ENCODE measurements around the gene SPHK2.

Gene SPHK2

GRCh38 chr19:48629599-48630295 is 10.4 kb downstream of the SPHK2 start:
- Histone ChIP-seq H3K4me1 (ENCODE audit: control insufficient read depth, insufficient read depth, low read length) (peaks cover 9% of the 10 kb centered on the region), H3K9me3 (ENCODE audit: control insufficient read depth, insufficient read depth, low read depth, low read length) (no peaks in the 10 kb centered on the region), H3K36me3 (ENCODE audit: control insufficient read depth in 2 of 2, insufficient read depth in 1 of 2, low read length in 2 of 2) (peaks cover 8 to 52% of the 10 kb centered on the region in 2 experiments; a peak in 2 of 3 replicates), H3K4me3 (ENCODE audit: low read depth, low read length) (no peak overlapping the region), H3K27ac (ENCODE audit: extremely low read depth, low read depth, low read length) (no peak overlapping the region)
- ChIA-PET POLR2A (interaction anchor here (1.0 to 8.1 kb wide), 4 partner anchors 9 to 16 kb away, joined by 4 to 97 read pairs (median 7); partner anchors contain the start of genes FAM83E, RPL18 and SPHK2), CTCF (interaction anchor here (0.6 to 1.2 kb wide), 2 partner anchors 8 to 16 kb away, joined by 3 read pairs; partner anchors contain the start of gene CA11)
- TF ChIP-seq SP3 (tag by site-specific recombination; IDR thresholded peaks at IDR 0.05) = peak; percentile 49; the same call in 1 of the 2 replicates
- TF ChIP-seq KLF1 (tag by site-specific recombination; IDR thresholded peaks at IDR 0.05) = peak; percentile 81
- no peak for TF ChIP-seq ZNF138 (tag by site-specific recombination; IDR thresholded peaks at IDR 0.05; ENCODE audit: borderline replicate concordance)
- TF ChIP-seq KLF9 (tag by site-specific recombination; IDR thresholded peaks at IDR 0.05; ENCODE audit: low read depth) = peak; percentile 40
- TF ChIP-seq GFI1B (tag by site-specific recombination; IDR thresholded peaks at IDR 0.05) = no peak
- TF ChIP-seq ZNF280D (tag by site-specific recombination; IDR thresholded peaks at IDR 0.05) = no peak
- TF ChIP-seq SP2 (tag by site-specific recombination; IDR thresholded peaks at IDR 0.05) = peak; percentile 30; the same call in 1 of the 2 replicates

GRCh38 chr19:48630296-48631063 is 11.2 kb downstream of the SPHK2 start:
- Histone ChIP-seq H3K4me3 (ENCODE audit: low read depth, low read length) (no peak overlapping the region), H3K36me3 (ENCODE audit: control insufficient read depth in 2 of 2, insufficient read depth in 1 of 2, low read length in 2 of 2) (peaks cover 8 to 52% of the 10 kb centered on the region in 2 experiments; a peak in 2 of 3 replicates), H3K9me3 (ENCODE audit: control insufficient read depth, insufficient read depth, low read depth, low read length) (no peaks in the 10 kb centered on the region), H3K27ac (ENCODE audit: extremely low read depth, low read depth, low read length) (no peak overlapping the region), H3K4me1 (ENCODE audit: control insufficient read depth, insufficient read depth, low read length) (peaks cover 14% of the 10 kb centered on the region)
- ChIA-PET POLR2A (interaction anchor here (1.0 to 8.1 kb wide), 5 partner anchors 9 to 21 kb away, joined by 3 to 97 read pairs (median 4); partner anchors contain the start of genes FAM83E, RPL18 and SPHK2), CTCF (interaction anchor here (0.5 to 0.6 kb wide), 2 partner anchors 7 to 22 kb away, joined by 3 read pairs; no protein-coding TSS in a partner anchor)
- TF ChIP-seq ZNF184 (tag by site-specific recombination; IDR thresholded peaks at IDR 0.05) (no peak), REPIN1 (tag by site-specific recombination; IDR thresholded peaks at IDR 0.05; ENCODE audit: low read depth) (no peak), ZNF19 (tag by site-specific recombination; IDR thresholded peaks at IDR 0.05; ENCODE audit: low read depth) (no peak), ZBTB8A (tag by site-specific recombination; IDR thresholded peaks at IDR 0.05) (no peak), ZNF426 (tag by site-specific recombination; IDR thresholded peaks at IDR 0.05) (no peak), ELK4 (IDR thresholded peaks at IDR 0.05; ENCODE audit: borderline replicate concordance, low read depth, low read length) (no peak), ZNF707 (tag by site-specific recombination; IDR thresholded peaks at IDR 0.05) (no peak), ZNF571 (tag by site-specific recombination; IDR thresholded peaks at IDR 0.05) (no peak), ZNF785 (tag by site-specific recombination; IDR thresholded peaks at IDR 0.05) (no peak), ZNF423 (tag by site-specific recombination; IDR thresholded peaks at IDR 0.05) (no peak)

All from HEK293 (cell line).